Measurements from ENCODE around the gene CACNB2. TPM values are rescaled to one million over a fixed set of nuclear protein-coding genes. Genes with fewer than 3 reads are reported as not detected.

The CACNB2 gene
- total RNA-seq, 4 donors from 2014 or later = 11.6 to 13.8 (median 12.1) TPM

DNA sequence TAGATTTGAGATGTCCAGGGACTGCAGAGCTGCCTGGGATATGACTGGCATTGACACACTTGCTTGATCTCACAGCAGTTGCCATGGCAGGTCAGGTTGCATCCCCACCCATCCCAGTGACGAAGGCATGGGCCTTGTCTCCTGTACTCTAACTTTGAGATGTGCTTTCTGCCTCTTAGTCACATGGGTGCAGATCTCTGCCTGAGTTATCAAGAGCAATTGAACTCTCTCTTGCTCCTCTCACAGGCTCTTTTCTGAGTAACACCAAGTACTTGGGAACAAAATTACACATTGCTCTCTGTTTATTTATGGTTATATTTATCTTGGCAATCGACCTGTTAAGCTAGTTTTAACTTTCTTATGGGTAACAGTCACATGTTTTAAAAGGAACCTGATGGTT lies 273.8 kb downstream of the CACNB2 start:
- Histone ChIP-seq H3K9me3 (no peaks in the 10 kb centered on the region), H3K27me3 (no peaks in the 10 kb centered on the region), H3K27ac (no peak overlapping the region), H3K4me3 (no peak overlapping the region), H3K4me1 (no peaks in the 10 kb centered on the region), H3K36me3 (no peaks in the 10 kb centered on the region)
- DNase-seq (ENCODE audit: low spot score in 2 of 2) = no peak
- no peak for TF ChIP-seq EP300 (IDR thresholded peaks at IDR 0.05)
- no peak for TF ChIP-seq CTCF (IDR thresholded peaks at IDR 0.05)
- no peak for TF ChIP-seq POLR2A (IDR thresholded peaks at IDR 0.05)
- TF ChIP-seq POLR2AphosphoS5 (IDR thresholded peaks at IDR 0.05) = no peak
- 67% methylated on average over 2 of the region's 2 CpGs for whole genome bisulfite sequencing

- WGBS = 86% methylated on average over 15 of the region's 15 CpGs
- TF ChIP-seq POLR2A (IDR thresholded peaks at IDR 0.05) (no peak), CTCF (IDR thresholded peaks at IDR 0.05) (no peak), POLR2AphosphoS5 (IDR thresholded peaks at IDR 0.05) (no peak), EP300 (IDR thresholded peaks at IDR 0.05) (no peak)
- no peak for DNase-seq (ENCODE audit: low spot score in 2 of 2)
These were observed 277.8 kb downstream of the CACNB2 start for GRCh38 chr10:18417950-18418527.

GRCh38 chr10:18418541-18419215 lies 278.5 kb downstream of the CACNB2 start:
- 74% methylated on average over 9 of the region's 9 CpGs for WGBS

More at GRCh38 chr10:18417950-18418527, 277.8 kb downstream of the CACNB2 start:
- Histone ChIP-seq H3K27me3 (no peaks in the 10 kb centered on the region), H3K36me3 (no peaks in the 10 kb centered on the region), H3K4me3 (no peak overlapping the region), H3K9me3 (no peaks in the 10 kb centered on the region), H3K27ac (no peak overlapping the region), H3K4me1 (no peaks in the 10 kb centered on the region)

DNA sequence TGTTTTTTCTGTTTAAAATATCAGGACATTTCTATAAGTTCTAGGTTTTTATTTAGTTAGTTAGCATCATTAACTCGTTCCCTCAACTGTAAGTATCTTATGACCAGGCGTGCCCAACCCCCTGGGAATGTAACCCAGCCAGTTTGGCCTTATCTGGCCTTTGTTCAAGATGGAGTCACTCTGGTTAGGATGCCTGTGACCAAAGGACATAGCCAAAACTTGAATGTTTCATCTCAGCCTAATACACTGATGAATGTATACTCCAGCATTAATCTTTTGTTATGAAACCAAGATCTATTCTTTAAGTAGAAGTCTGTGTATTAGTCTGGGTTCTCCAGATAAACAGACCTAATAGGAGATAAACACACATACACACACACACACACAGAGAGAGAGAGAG lies 279.7 kb downstream of the CACNB2 start:
- Histone ChIP-seq H3K9me3 (no peaks in the 10 kb centered on the region), H3K27me3 (no peaks in the 10 kb centered on the region), H3K36me3 (no peaks in the 10 kb centered on the region), H3K27ac (no peak overlapping the region), H3K4me3 (no peak overlapping the region), H3K4me1 (no peaks in the 10 kb centered on the region)
- TF ChIP-seq EP300 (IDR thresholded peaks at IDR 0.05) (no peak), POLR2A (IDR thresholded peaks at IDR 0.05) (no peak), POLR2AphosphoS5 (IDR thresholded peaks at IDR 0.05) (no peak), CTCF (IDR thresholded peaks at IDR 0.05) (no peak)
- DNase-seq (ENCODE audit: low spot score in 2 of 2) = no peak
- WGBS = 77% methylated on average over 2 of the region's 2 CpGs

More at GRCh38 chr10:18418541-18419215, 278.5 kb downstream of the CACNB2 start:
- no peak for DNase-seq (ENCODE audit: low spot score in 2 of 2)
- no peaks in the 10 kb centered on the region for H3K27me3 ChIP-seq
- no peaks in the 10 kb centered on the region for H3K36me3 ChIP-seq
- H3K27ac ChIP-seq = no peak overlapping the region
- TF ChIP-seq POLR2AphosphoS5 (IDR thresholded peaks at IDR 0.05) = no peak
- TF ChIP-seq POLR2A (IDR thresholded peaks at IDR 0.05) = no peak
- no peak for TF ChIP-seq CTCF (IDR thresholded peaks at IDR 0.05)
- no peak for TF ChIP-seq EP300 (IDR thresholded peaks at IDR 0.05)
- no peak overlapping the region for H3K4me3 ChIP-seq
- no peaks in the 10 kb centered on the region for H3K9me3 ChIP-seq
- H3K4me1 ChIP-seq = no peaks in the 10 kb centered on the region

- Histone ChIP-seq H3K27ac (no peak overlapping the region), H3K4me1 (no peaks in the 10 kb centered on the region), H3K27me3 (no peaks in the 10 kb centered on the region), H3K36me3 (no peaks in the 10 kb centered on the region), H3K4me3 (no peak overlapping the region), H3K9me3 (no peaks in the 10 kb centered on the region)
- WGBS = 82% methylated on average over 7 of the region's 7 CpGs
- no peak for TF ChIP-seq POLR2AphosphoS5 (IDR thresholded peaks at IDR 0.05)
- no peak for TF ChIP-seq CTCF (IDR thresholded peaks at IDR 0.05)
- TF ChIP-seq POLR2A (IDR thresholded peaks at IDR 0.05) = no peak
- no peak for TF ChIP-seq EP300 (IDR thresholded peaks at IDR 0.05)
- DNase-seq (ENCODE audit: low spot score in 2 of 2) = no peak
These were observed 281.6 kb downstream of the CACNB2 start for GRCh38 chr10:18421726-18422293.
